Inflammatory macrophage treated with lipopolysaccharide for 1 hour (primary cell): ENCODE measurements around the gene MMP10.
"Not testable (repeated sequence)": the region's sequence is repeated elsewhere in the genome, so short reads cannot be mapped to it uniquely, and the experiment has no call there.

Experiments
- DNase-seq, 2 donors: peaks; one replicate each; pipeline ENCODE4 v3.0.0-alpha.2; 2020 to 2022

MMP10 gene

DNA sequence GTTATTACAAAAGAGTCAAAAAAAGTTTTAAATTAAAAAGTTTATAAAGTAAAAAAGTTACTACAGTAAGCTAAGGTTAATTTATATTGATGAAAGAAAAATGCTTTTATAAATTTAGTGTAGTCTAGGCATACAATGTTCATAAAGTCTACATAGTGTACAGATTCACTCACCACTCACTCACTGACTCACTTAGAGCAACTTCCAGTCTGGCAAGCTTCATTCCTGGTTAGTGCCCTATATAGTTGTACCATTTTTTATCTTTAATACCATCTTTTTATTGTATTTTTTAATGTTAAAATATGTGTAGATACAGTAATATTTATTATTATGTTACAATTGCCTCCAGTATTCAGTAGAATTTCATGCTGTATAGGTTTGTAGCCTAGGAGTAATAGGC is 2.6 kb upstream of the MMP10 start:
- no peak for DNase-seq

GRCh38 chr11:102781676-102782075 is 1.2 kb upstream of the MMP10 start:
- DNase-seq: peak in 1 of 2 donors; percentile 72

- no peak for DNase-seq
Measured at GRCh38 chr11:102776454-102776853, 4.0 kb downstream of the MMP10 start.

DNA sequence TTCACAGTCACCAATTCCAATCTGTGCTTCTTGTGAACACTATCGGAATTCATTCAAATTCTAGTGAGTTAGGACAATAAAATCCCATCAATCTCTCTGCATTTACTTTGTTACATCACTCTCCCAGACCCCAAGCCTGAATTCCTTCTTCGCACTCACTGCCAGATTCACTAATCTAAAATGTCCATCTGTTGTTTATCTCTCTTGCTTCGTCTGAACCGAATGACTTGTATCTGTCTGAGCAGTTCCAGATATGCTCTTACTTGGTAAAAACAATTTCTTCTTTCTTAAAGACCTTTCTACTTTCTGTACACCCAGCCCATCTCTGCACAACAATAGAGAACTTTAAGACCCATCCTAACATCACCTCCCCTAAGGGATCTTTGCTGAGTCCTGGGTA is 7.0 kb downstream of the MMP10 start:
- no peak for DNase-seq

GRCh38 chr11:102771351-102771750 is 9.1 kb downstream of the MMP10 start:
- DNase-seq: no peak

GRCh38 chr11:102770191-102770590 is 10.2 kb downstream of the MMP10 start:
- DNase-seq: no peak

- no peak for DNase-seq
Measured at GRCh38 chr11:102767800-102768199, 12.6 kb downstream of the MMP10 start.

GRCh38 chr11:102763440-102763839 is 17.0 kb downstream of the MMP10 start:
- DNase-seq: no peak

DNA sequence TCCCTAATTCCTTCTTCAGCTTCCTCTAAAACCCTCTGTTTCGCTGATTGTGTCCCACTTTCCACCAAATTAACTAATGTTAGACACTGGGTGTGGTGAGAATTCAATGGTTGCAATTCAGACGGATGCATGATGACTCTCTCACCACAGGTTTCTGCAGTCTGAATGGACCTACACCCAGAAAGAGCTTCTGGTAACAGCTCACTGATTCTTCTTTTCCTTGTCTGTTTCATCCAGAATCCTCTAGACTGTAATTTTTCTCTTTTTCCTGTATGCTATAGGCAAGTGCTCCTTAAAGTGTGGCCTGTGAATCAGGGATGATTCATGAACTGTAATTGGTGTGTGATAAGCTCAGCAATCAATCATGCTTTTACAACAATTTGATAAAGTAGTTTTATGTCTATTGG is 18.1 kb downstream of the MMP10 start:
- peak in 1 of 2 donors; percentile 38 for DNase-seq

- DNase-seq: no peak
Measured at GRCh38 chr11:102761646-102762238, 18.7 kb downstream of the MMP10 start.

DNA sequence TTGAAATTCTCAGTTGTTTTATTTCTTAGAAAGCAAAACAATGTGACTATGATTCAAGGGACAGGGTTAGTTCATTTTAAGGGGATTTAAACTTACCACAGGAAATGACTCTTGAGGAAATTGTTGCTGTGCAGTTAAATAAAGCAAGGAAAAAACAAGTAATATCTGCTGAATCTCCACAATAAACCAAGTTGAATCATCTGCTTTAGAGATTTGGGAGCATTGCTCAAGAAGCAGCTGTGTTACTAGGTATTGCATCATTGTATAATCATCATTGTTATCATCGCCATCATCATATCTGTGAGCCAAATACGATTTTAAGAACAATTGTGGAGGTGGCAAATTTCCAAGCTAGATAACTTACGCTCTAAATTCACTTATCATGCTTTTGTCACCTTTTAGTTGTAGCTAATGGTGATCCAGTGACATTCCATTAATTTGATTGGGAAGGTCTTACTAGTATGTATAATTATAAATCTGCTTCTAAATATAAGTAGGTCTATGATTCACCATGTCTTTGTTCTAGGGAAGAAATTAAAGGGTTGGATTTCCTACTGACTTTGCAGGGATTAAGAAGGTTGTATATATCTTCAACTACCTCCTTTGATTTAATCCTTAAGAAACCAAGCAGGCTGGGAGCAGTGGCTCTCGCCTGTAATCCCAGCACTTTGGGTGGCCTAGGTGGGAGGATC is 19.9 kb downstream of the MMP10 start:
- DNase-seq: peak; percentile 92 to 99

DNA sequence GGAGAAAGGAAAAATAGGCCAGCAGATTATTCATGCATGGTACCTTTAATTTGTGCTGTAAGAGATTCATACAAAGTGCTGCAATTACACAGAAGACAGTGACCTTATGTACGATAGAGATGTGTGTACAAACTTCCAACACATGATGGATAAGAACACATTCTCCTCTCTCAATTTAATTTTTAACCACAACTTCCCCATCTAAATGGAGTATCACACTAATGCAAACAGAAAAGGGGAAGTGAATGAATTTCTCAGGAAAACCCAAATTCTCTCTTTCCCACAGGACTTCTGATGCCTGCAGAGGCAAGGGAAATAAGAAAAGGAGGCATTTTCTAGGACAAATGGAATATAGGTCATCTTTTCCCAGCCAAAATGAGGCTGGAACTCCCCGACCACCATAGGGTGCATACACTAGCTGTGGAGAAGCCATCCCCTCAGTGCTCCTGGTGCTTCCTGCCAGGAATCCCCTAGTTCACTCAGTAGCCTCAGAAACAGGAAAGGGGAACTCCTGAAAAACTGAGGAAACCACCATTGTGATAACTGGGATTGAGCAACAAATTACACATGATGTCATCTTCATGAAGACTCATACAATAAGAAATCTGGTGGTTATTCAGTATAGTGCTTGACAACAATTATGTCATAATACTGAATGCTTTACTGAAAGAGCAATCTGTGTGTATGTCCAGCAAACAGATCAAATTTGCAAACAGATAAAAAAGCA is 22.4 kb downstream of the MMP10 start:
- peak; percentile 98 to 99 for DNase-seq

DNA sequence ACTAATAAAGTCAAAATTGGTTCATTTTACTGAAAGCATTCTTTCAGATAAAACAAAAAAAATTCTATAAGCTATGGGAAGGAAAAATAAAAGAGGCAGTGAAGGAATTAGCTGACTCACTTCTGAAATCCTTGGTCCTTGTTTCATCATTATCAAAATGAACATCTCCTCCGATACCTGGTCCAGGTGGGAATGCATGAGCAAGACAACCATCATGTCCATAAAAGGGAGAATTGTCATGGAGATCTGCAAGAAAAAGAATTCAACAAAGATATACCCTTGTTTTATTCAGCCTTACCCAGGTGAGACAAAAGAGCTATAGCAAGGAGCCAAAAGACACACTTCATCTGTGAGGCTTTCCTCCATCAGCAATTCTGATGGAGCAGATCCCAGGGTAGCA is 27.2 kb downstream of the MMP10 start:
- no peak for DNase-seq

DNA sequence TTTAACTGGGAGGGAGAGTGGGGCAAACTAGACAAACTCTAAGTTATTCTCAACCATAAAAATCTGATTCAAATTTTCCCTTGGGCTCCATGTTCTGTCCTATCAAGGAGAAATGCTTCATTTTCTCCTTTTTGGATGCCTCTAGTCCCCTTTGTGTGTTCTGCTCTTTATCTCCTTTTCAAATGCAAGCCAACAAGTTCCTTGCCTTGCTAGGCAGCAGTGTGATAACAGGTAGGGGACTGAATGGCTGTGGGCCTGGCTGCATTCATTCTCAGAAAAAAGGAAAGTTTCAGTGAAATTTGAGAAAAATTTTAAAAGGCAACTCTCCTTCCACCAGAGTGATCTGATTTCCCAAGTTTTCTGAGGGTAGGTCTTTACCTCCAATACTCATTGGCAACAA is 28.8 kb downstream of the MMP10 start:
- no peak for DNase-seq

- DNase-seq: peak in 1 of 2 donors; percentile 32
Measured at GRCh38 chr11:102749101-102749722, 31.2 kb downstream of the MMP10 start.

GRCh38 chr11:102746746-102747578 is 33.5 kb downstream of the MMP10 start:
- not testable (repeated sequence) for DNase-seq

DNA sequence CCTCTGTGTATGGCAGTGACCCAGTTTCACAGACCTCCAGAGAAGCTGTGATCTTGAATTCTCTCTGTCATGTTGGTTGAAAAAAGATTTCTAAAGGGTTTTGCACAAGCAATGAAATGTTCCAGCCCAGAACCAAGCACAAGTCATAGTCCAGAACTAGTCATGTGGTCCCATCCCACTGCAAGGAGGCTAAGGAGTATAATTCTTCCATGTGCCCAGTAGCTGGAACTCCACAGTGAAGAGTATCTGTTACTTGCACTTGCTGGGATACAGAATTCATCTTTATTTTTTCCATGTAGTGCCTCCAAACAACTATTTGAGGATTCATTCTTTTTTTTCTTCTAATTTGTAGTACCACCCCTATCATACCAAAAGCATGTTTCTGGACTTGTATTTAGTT is 45.8 kb downstream of the MMP10 start:
- no peak for DNase-seq

DNA sequence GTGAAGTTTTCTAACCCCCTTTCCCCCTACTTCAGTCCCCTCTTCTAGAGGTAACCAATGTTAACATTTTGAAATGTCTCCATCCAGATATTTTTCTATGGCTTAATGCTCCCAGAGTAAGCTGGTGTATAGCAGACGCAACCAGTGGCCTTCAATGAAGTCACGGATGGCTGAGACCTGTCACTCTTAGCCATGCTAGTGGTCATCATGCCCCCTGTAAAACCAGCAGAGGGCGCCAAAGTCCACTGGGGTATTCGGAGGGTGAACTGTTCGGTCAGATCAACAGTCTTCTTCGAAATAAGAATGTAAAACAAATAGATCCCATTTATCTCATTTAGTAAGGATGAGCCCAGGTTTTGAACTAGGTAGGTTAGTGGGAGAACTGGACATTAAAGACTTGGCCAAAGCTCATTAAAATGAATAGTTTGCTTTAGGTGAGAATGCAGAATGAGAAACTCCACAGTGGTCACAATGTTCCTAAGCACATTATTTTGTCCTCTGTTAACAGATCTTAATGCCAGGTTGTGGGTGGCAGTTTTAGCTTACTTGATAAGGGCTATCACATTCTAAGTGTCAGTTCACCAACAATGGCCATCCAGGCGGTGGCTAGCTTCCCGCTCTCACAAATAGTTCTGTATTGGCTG is 47.1 kb downstream of the MMP10 start:
- peak; percentile 58 to 90 for DNase-seq

GRCh38 chr11:102730944-102731343 is 49.5 kb downstream of the MMP10 start:
- DNase-seq: not testable (repeated sequence)

DNA sequence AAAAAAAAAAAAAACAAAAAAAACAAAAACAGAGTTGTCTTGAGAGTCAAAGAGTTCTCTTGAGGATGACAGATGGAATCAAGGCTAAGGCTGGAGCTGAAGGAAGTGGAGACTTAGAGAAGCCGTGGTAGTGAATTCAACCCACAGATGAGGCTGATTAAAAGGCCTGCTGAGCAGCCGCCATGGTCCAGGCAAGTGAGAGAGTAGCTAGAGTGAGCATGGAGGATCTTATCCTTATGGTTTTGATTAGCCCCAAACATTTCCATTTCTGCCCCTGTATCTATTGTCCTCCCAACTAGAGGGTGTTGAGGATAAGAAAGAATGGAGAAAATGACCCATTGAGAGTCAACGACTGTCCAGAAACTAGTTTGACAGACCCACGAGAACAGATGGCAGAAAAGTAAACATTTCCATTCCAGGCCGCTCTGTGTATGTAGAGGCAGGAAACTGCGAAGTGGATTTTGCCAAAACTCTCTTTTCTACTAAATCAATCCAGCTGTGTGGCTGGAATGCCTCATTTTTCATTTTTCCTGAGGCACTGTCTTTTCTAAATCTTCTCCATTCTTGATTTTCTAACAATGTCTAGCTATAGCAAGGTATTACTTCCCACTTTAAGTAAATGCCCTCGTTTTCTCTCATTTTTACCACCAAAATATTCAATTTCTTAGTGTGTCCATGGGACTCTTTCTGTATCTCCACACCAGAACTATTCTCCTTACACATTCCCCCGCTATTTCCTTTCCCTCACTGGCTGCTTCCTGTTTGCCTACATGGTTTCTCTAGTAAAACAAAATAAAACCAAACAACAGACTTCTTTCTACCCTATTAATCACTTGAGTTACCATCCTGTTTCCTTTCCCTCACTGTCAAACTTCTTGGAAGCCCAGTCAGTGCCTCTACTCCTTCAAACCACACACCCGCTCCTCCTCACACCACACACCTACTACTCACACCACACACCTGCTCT is 50.3 kb downstream of the MMP10 start:
- DNase-seq: no peak

DNA sequence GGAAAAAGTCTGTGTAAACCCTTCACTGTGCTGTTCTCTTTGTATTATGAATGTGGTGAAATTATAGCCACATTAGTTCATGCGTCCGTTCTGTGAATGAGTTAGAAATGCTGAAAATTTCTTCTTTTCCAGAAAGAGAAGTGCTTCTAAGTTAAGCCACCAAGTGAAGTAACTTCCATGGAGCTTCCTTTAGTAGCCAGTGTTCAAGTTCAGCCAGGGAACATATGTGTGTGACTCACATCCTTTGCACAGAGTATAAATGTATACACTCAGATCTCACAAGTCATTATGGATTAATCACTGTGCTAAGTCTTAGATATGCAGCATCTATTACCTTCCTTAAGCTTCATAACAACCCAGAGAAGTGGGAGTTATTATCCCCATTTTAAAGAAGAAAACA is 52.5 kb downstream of the MMP10 start:
- DNase-seq: peak; percentile 88
